CD14-positive monocyte (primary cell): ENCODE measurements around the gene CXorf66. TPM values are rescaled to one million over a fixed set of nuclear protein-coding genes. Genes with fewer than 3 reads are reported as not detected.

ENCODE experiments used
- DNase-seq, 3 donors: peaks; one replicate each; pipeline ENCODE4 v3.0.0-alpha.2; 2011 to 2022
- H2AFZ ChIP-seq: 2 replicates; pipeline ENCODE4 v1.6.0; 2012; ENCODE audit warnings: mild to moderate bottlenecking, low read depth, low read length, inconsistent platforms; ENCODE audit not compliant: insufficient read depth, poor library complexity, severe bottlenecking
- H3K27ac ChIP-seq, 2 donors: 1 replicate in 1 of 2; 2 replicates in 1 of 2; pipeline ENCODE4 v1.5.1; 2012 to 2013; ENCODE audit warnings: low read length in 2 of 2, control low read depth in 1 of 2, inconsistent platforms in 1 of 2, low read depth in 1 of 2, mild to moderate bottlenecking in 1 of 2
- H3K27me3 ChIP-seq, 2 donors: one replicate each; pipeline versions ENCODE4 v1.6.0 to v1.6.1; 2011 to 2013; ENCODE audit warnings: low read length in 2 of 2; ENCODE audit not compliant: control insufficient read depth in 2 of 2, insufficient read depth in 2 of 2
- H3K36me3 ChIP-seq, 2 donors: replicated peaks in 1 of 2; 1 replicate in 1 of 2; 2 replicates in 1 of 2; pipeline versions ENCODE4 v1.5.1 to v1.6.1; 2012 to 2013; ENCODE audit warnings: low read length in 2 of 2, control low read depth in 1 of 2, inconsistent platforms in 1 of 2, mild to moderate bottlenecking in 1 of 2; ENCODE audit not compliant: insufficient read depth in 2 of 2, control insufficient read depth in 1 of 2
- H3K4me1 ChIP-seq, 2 donors: 1 replicate in 1 of 2; 2 replicates in 1 of 2; pipeline versions ENCODE4 v1.5.1 to v1.6.1; 2012 to 2013; ENCODE audit warnings: low read length in 2 of 2, control low read depth in 1 of 2, inconsistent platforms in 1 of 2, mild to moderate bottlenecking in 1 of 2, moderate library complexity in 1 of 2; ENCODE audit not compliant: insufficient read depth in 2 of 2, control insufficient read depth in 1 of 2
- H3K4me2 ChIP-seq: replicated peaks from 2 replicates; pipeline ENCODE3; 2012; ENCODE audit warnings: low read length, moderate library complexity, mild to moderate bottlenecking; ENCODE audit not compliant: poor library complexity, severe bottlenecking; ENCODE audit errors: extremely low read depth
- H3K4me3 ChIP-seq, 3 experiments: fragments of 200-600 bp in 1 of 3; sonication (generic) in 1 of 3; replicated peaks in 1 of 3; 1 replicate in 2 of 3; 2 replicates in 1 of 3; pipeline ENCODE4 v1.5.1; 2011 to 2013; ENCODE audit warnings: low read length in 3 of 3, mild to moderate bottlenecking in 3 of 3, control low read depth in 2 of 3, low read depth in 2 of 3, inconsistent platforms in 1 of 3, moderate library complexity in 1 of 3
- H3K79me2 ChIP-seq: 2 replicates; pipeline ENCODE4 v1.6.0; 2012; ENCODE audit warnings: mild to moderate bottlenecking, control low read depth, inconsistent platforms, low read length, moderate library complexity; ENCODE audit not compliant: insufficient read depth
- H3K9ac ChIP-seq: 2 replicates; pipeline ENCODE4 v1.6.0; 2017; ENCODE audit warnings: low read length, mild to moderate bottlenecking; ENCODE audit not compliant: insufficient read depth, poor library complexity, severe bottlenecking
- H3K9me3 ChIP-seq, 2 donors: replicated peaks in 1 of 2; 1 replicate in 1 of 2; 2 replicates in 1 of 2; pipeline versions ENCODE4 v1.5.1 to v1.6.1; 2012 to 2013; ENCODE audit warnings: low read length in 2 of 2, control low read depth in 1 of 2; ENCODE audit not compliant: control insufficient read depth in 1 of 2, insufficient read depth in 1 of 2
- H4K20me1 ChIP-seq: 2 replicates; pipeline ENCODE4 v1.6.0; 2012; ENCODE audit warnings: mild to moderate bottlenecking, low read length, control low read depth, moderate library complexity; ENCODE audit not compliant: insufficient read depth
- H3K27ac Mint-ChIP-seq, 7 donors: one replicate each; pipeline ENCODE4 v1.8.0; 2020; ENCODE audit warnings: mild to moderate bottlenecking in 7 of 7, mixed read lengths in 7 of 7, moderate library complexity in 6 of 7, inconsistent platforms in 2 of 7
- H3K27me3 Mint-ChIP-seq, 3 donors: one replicate each; pipeline ENCODE4 v1.8.0; 2021 to 2022; ENCODE audit warnings: low read depth in 3 of 3, mild to moderate bottlenecking in 3 of 3, mixed read lengths in 3 of 3, moderate library complexity in 3 of 3, inconsistent platforms in 1 of 3
- H3K36me3 Mint-ChIP-seq, 2 donors: one replicate each; pipeline ENCODE4 v1.8.0; 2020; ENCODE audit warnings: mixed read lengths in 2 of 2, inconsistent platforms in 1 of 2, mild to moderate bottlenecking in 1 of 2
- H3K4me1 Mint-ChIP-seq: one replicate; pipeline ENCODE4 v1.8.0; 2020; ENCODE audit warnings: mild to moderate bottlenecking, mixed read lengths
- H3K4me3 Mint-ChIP-seq, 2 donors: one replicate each; pipeline ENCODE4 v1.8.0; 2020; ENCODE audit warnings: mild to moderate bottlenecking in 2 of 2, mixed read lengths in 2 of 2, moderate library complexity in 1 of 2
- H3K9me3 Mint-ChIP-seq, 7 donors: one replicate each; pipeline ENCODE4 v1.8.0; 2020 to 2022; ENCODE audit warnings: mixed read lengths in 7 of 7, mild to moderate bottlenecking in 6 of 7, moderate library complexity in 6 of 7, inconsistent platforms in 2 of 7
- CTCF ChIP-seq: fragments of 200-600 bp; IDR thresholded peaks from one replicate; pipeline ENCODE4 v1.8.0; 2022; ENCODE audit warnings: antibody characterized with exemption, mild to moderate bottlenecking
- WGBS: methylation state at CpG from one replicate; pipeline ENCODE4 v1.1.5; 2013; ENCODE audit warnings: missing lambda C conversion rate; ENCODE audit not compliant: insufficient coverage; 5-methylcytosine and 5-hydroxymethylcytosine counted together
- intact Hi-C, 2 donors: fragments of 100-400 bp; cut with micrococcal nuclease; formaldehyde crosslinking; loops; one replicate each; pipeline versions ENCODE4 v1.15.0 to v1.15.1; 2023
- polyA plus RNA-seq, 3 donors: library from polyadenylated mRNA; depleted of rRNA in 1 of 3; unstranded in 2 of 3; stranded (reverse) in 1 of 3; fragments of 300-500 nt in 2 of 3; fragments of >200 nt in 1 of 3; fragmentation: Illumina TruSeq in 2 of 3; gene quantifications; 1 replicate in 2 of 3; 2 replicates in 1 of 3; pipeline ENCODE4 v1.2.3, GENCODE V29; 2012 to 2021

The CXorf66 gene
- polyA plus RNA-seq, 3 donors, result not detected

DNA sequence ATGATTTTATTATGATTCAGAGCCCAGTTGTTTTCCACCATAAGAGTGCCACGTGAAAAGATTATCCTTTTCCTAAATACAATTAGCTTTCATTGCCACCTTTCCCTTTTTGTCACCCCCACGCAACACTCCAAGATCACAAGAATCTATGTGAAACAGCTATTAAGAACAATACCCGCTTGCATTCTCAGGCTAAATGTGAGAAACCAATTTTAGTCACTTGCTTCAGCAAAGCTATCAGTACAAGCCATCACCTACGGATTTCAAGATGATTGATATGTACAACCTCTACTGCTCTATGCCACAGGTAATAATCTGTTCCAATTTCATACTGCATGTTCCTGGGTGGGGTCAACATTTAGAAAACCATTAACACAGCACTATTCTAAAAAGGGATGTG, 34.9 kb downstream of the CXorf66 start:
- Histone ChIP-seq H3K36me3 (no peaks in the 10 kb centered on the region), H3K4me2 (no peak overlapping the region), H3K4me3 (no peak overlapping the region), H3K79me2 (peaks cover 28% of the 10 kb centered on the region), H3K27ac (no peak overlapping the region), H3K27me3 (no peaks in the 10 kb centered on the region), H3K9me3 (no peaks in the 10 kb centered on the region), H3K9ac (no peak overlapping the region), H4K20me1 (peaks cover 31% of the 10 kb centered on the region), H2AFZ (no peak overlapping the region), H3K4me1 (peaks cover 8 to 12% of the 10 kb centered on the region in 2 donors)
- H3K4me3 Mint-ChIP-seq, result peak overlapping the region in 1 of 2 donors; percentile 80
- peaks cover 0 to 4% (median 0%) of the 10 kb centered on the region in 3 donors for H3K27me3 Mint-ChIP-seq
- intact Hi-C loops, result no loop called here
- peaks cover 0 to 9% (median 2%) of the 10 kb centered on the region in 7 donors for H3K9me3 Mint-ChIP-seq
- DNase-seq, result no peak
- no peak for TF ChIP-seq CTCF
- peaks cover 0 to 3% of the 10 kb centered on the region in 2 donors for H3K36me3 Mint-ChIP-seq
- peaks cover 20% of the 10 kb centered on the region for H3K4me1 Mint-ChIP-seq
- no CpG with 5 or more reads among the region's 4 CpGs for WGBS
- H3K27ac Mint-ChIP-seq, result no peak overlapping the region

- H3K4me1 ChIP-seq, result peaks cover 8 to 12% of the 10 kb centered on the region in 2 donors
- H3K36me3 Mint-ChIP-seq, result peaks cover 0 to 3% of the 10 kb centered on the region in 2 donors
- H3K9me3 Mint-ChIP-seq, result peaks cover 0 to 9% (median 2%) of the 10 kb centered on the region in 7 donors
- no peak overlapping the region for H3K4me3 ChIP-seq
- H3K4me2 ChIP-seq, result no peak overlapping the region
- peaks cover 0 to 4% (median 0%) of the 10 kb centered on the region in 3 donors for H3K27me3 Mint-ChIP-seq
- no peak for DNase-seq
- WGBS, result 100% methylated on average over 2 of the region's 5 CpGs
- H4K20me1 ChIP-seq, result peaks cover 36% of the 10 kb centered on the region
- H3K27ac ChIP-seq, result no peak overlapping the region
- H3K36me3 ChIP-seq, result no peaks in the 10 kb centered on the region
- intact Hi-C loops, result no loop called here
- peaks cover 28% of the 10 kb centered on the region for H3K79me2 ChIP-seq
- no peak for TF ChIP-seq CTCF
- H3K4me3 Mint-ChIP-seq, result no peak overlapping the region
- H3K27ac Mint-ChIP-seq, result no peak overlapping the region
- no peaks in the 10 kb centered on the region for H3K27me3 ChIP-seq
- peaks cover 20% of the 10 kb centered on the region for H3K4me1 Mint-ChIP-seq
- no peaks in the 10 kb centered on the region for H3K9me3 ChIP-seq
- no peak overlapping the region for H3K9ac ChIP-seq
- no peak overlapping the region for H2AFZ ChIP-seq
Measured at GRCh38 chrX:139929876-139930275, 35.4 kb downstream of the CXorf66 start.
